K562 (cell line): ENCODE measurements around the gene PRRT1. TPM values are rescaled to one million over a fixed set of nuclear protein-coding genes. Genes with fewer than 3 reads are reported as not detected.

Experiments used
- CXXC5 ChIP-seq: fragments of 250-450 bp; sonication (Bioruptor Pico); IDR thresholded peaks from 2 replicates; pipeline ENCODE4 v1.8.0; 2022; ENCODE audit warnings: inconsistent platforms, mild to moderate bottlenecking, moderate library complexity
- FOXM1 ChIP-seq, 2 experiments: fragments of 450-650 bp in 1 of 2; sonication (generic) in 1 of 2; formaldehyde crosslinking in 1 of 2; IDR thresholded peaks; 2 replicates each; pipeline versions ENCODE4 v1.6.1 to v1.9.0; 2017 to 2022; ENCODE audit warnings: low read depth in 2 of 2, mild to moderate bottlenecking in 2 of 2, missing genetic modification reagents in 1 of 2, moderate library complexity in 1 of 2
- HCFC1 ChIP-seq: IDR thresholded peaks from 2 replicates; pipeline ENCODE4 v1.6.1; 2012; ENCODE audit warnings: low read depth, low read length, improper control_type of control experiment
- HLTF ChIP-seq: fragments of 450-650 bp; IDR thresholded peaks from 2 replicates; pipeline ENCODE4 v1.6.1; 2016
- ILF3 ChIP-seq: fragments of 450-650 bp; IDR thresholded peaks from 2 replicates; pipeline ENCODE4 v1.6.1; 2018; ENCODE audit warnings: antibody characterized with exemption, mild to moderate bottlenecking, moderate library complexity, borderline replicate concordance
- NR2C2 ChIP-seq, 2 experiments: fragments of 200-800 bp in 1 of 2; sonication (Bioruptor generic) in 1 of 2; sonication (generic) in 1 of 2; formaldehyde crosslinking in 1 of 2; IDR thresholded peaks; 2 replicates each; pipeline versions ENCODE4 v1.6.1 to v1.8.0; 2016 to 2022; ENCODE audit warnings: mild to moderate bottlenecking in 1 of 2, missing compliant biosample characterization in 1 of 2, missing genetic modification characterization in 1 of 2, missing genetic modification reagents in 1 of 2
- NR3C1 ChIP-seq: sonication (generic); formaldehyde crosslinking; IDR thresholded peaks from 2 replicates; pipeline ENCODE4 v1.8.1; 2022; ENCODE audit warnings: missing genetic modification reagents
- PHB2 ChIP-seq: fragments of 450-650 bp; IDR thresholded peaks from 2 replicates; pipeline ENCODE4 v1.6.1; 2017; ENCODE audit warnings: low read depth
- RFX7 ChIP-seq: fragments of 250-450 bp; sonication (Bioruptor Pico); IDR thresholded peaks from 2 replicates; pipeline ENCODE4 v1.5.1; 2021; ENCODE audit warnings: mild to moderate bottlenecking
- XRCC5 ChIP-seq: fragments of 200-400 bp; formaldehyde crosslinking; IDR thresholded peaks from 2 replicates; pipeline ENCODE4 v1.6.1; 2017; ENCODE audit warnings: low read depth, mild to moderate bottlenecking, low read length
- ZBTB8A ChIP-seq: fragments of 450-650 bp; IDR thresholded peaks from 2 replicates; pipeline ENCODE4 v1.6.1; 2018; ENCODE audit warnings: mild to moderate bottlenecking, moderate library complexity; ENCODE audit not compliant: partially characterized antibody
- ZEB2 ChIP-seq: fragments of 450-650 bp; IDR thresholded peaks from 2 replicates; pipeline ENCODE4 v1.6.1; 2016
- ZNF124 ChIP-seq: sonication (generic); formaldehyde crosslinking; IDR thresholded peaks from 2 replicates; pipeline ENCODE4 v1.8.1; 2022; ENCODE audit warnings: missing genetic modification reagents
- ZNF436 ChIP-seq: fragments of 250-450, 450-650 bp; sonication (Bioruptor Pico); formaldehyde crosslinking; IDR thresholded peaks from 2 replicates; pipeline ENCODE4 v1.7.0; 2020; ENCODE audit warnings: mild to moderate bottlenecking
- ZNF444 ChIP-seq: fragments of 250-450 bp; sonication (Bioruptor Pico); IDR thresholded peaks from 2 replicates; pipeline ENCODE4 v1.4.0; 2020; ENCODE audit warnings: mild to moderate bottlenecking, moderate library complexity
- ZNF57 ChIP-seq: fragments of 450-650 bp; formaldehyde crosslinking; IDR thresholded peaks from 2 replicates; pipeline ENCODE4 v1.4.0; 2020; ENCODE audit warnings: mild to moderate bottlenecking, moderate library complexity
- polyA plus RNA-seq, 8 experiments: library from polyadenylated mRNA; depleted of rRNA in 4 of 8; stranded (reverse) in 5 of 8; unstranded in 3 of 8; fragments of >200 nt; fragmentation: Nextera tagmentation in 2 of 8; fragmentation: Illumina TruSeq in 1 of 8; extraction: Ambion mirVana in 2 of 8; extraction: Trizol in 1 of 8; gene quantifications; 2 replicates each; pipeline versions ENCODE4 v1.2.1 to v1.2.3, GENCODE V29; 2011 to 2014; ENCODE audit warnings: inconsistent platforms in 1 of 8, missing spikeins in 1 of 8
- total RNA-seq, 7 experiments: library from RNA; depleted of rRNA in 6 of 7; stranded (reverse); fragments of >200 nt in 6 of 7; fragmentation: Illumina TruSeq in 2 of 7; extraction: Trizol in 2 of 7; gene quantifications; 2 replicates each; pipeline versions ENCODE4 v1.2.1 to v1.2.3, GENCODE V29; 2011 to 2021; ENCODE audit warnings: low replicate concordance in 1 of 7
- TF ChIP-seq, protein P1 (sequence below), 2 experiments: IDR thresholded peaks; 2 replicates each; pipeline ENCODE4 v1.6.1; 2011; ENCODE audit warnings: borderline replicate concordance in 1 of 2, control low read depth in 1 of 2, low read depth in 1 of 2, low read length in 1 of 2, mild to moderate bottlenecking in 1 of 2, mixed read lengths in 1 of 2, moderate library complexity in 1 of 2; ENCODE audit not compliant: insufficient read depth in 1 of 2, insufficient read length in 1 of 2, poor library complexity in 1 of 2, severe bottlenecking in 1 of 2; ENCODE audit errors: extremely low read depth in 1 of 2
- TF ChIP-seq, protein P2 (sequence below): fragments of 450-650 bp; IDR thresholded peaks from 2 replicates; pipeline ENCODE4 v1.7.1; 2018; ENCODE audit warnings: mild to moderate bottlenecking, low read depth; ENCODE audit not compliant: partially characterized antibody
- TF ChIP-seq, protein P3 (sequence below): fragments of 450-650 bp; IDR thresholded peaks from 2 replicates; pipeline ENCODE4 v1.6.1; 2016; ENCODE audit warnings: borderline replicate concordance
- TF ChIP-seq, protein P4 (sequence below): fragments of 450-650 bp; formaldehyde crosslinking; conservative IDR thresholded peaks from 2 replicates; pipeline ENCODE4 v1.4.0; 2022; ENCODE audit warnings: mild to moderate bottlenecking, missing genetic modification characterization

The PRRT1 gene
- total and polyA plus RNA-seq, 9 of the 15 experiments (the other 6 are each of a cell fraction or from before 2014, with no cell fraction given): 0.14 to 3.5 (median 0.41) TPM

DNA sequence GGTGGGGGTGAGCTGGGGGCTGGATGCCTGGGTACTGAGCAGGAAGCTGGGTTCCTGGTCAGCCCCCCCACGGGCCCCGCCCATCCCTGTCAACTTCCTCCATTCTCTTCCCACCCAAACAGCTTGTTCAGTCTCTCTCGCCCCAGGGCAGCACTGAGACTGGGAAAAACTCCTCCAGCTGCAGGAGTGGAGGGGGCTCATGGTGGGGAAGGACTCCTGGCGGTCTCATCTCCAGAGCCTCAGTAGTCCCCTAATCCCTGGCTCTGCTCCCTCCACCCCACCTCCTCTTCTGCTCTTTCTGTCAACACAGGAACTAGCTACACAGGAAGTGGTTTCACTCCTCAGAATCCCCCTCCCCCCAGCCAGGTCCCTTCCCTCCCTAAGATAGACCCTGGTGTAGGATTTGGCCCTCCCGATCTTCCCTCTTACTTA, 40.9 kb upstream of the PRRT1 start, which contains the start of gene GPSM3 (continued):
- TF ChIP-seq XRCC5 (no peak), ILF3 (no peak), NR2C2 (CRISPR knock-in tag; IDR thresholded peaks at IDR 0.05) (no peak), NR2C2 (tag; IDR thresholded peaks at IDR 0.05) (peak; percentile 87), ZNF57 (CRISPR knock-in tag) (no peak), ZNF436 (no peak), PHB2 (no peak), FOXM1 (IDR thresholded peaks at IDR 0.05; ENCODE audit: low read depth) (no peak), FOXM1 (CRISPR knock-in tag; IDR thresholded peaks at IDR 0.05; ENCODE audit: low read depth) (no peak), CXXC5 (CRISPR knock-in tag) (peak; percentile 48), RFX7 (CRISPR knock-in tag) (no peak), HLTF (no peak), ZBTB8A (no peak), NR3C1 (no peak), ZEB2 (peak; percentile 49; the same call in 1 of the 2 replicates), HCFC1 (peak; percentile 34; the same call in 1 of the 2 replicates), ZNF124 (CRISPR knock-in tag) (no peak), ZNF444 (CRISPR knock-in tag) (peak; percentile 79; the same call in 1 of the 2 replicates)
- TF ChIP-seq, protein P1, sequence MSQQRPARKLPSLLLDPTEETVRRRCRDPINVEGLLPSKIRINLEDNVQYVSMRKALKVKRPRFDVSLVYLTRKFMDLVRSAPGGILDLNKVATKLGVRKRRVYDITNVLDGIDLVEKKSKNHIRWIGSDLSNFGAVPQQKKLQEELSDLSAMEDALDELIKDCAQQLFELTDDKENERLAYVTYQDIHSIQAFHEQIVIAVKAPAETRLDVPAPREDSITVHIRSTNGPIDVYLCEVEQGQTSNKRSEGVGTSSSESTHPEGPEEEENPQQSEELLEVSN (IDR thresholded peaks at IDR 0.05; ENCODE audit: borderline replicate concordance in 1 of 2, extremely low read depth in 1 of 2, insufficient read depth in 1 of 2, insufficient read length in 1 of 2, low read depth in 1 of 2, low read length in 1 of 2, poor library complexity in 1 of 2, severe bottlenecking in 1 of 2): no peak
- TF ChIP-seq, protein P2, sequence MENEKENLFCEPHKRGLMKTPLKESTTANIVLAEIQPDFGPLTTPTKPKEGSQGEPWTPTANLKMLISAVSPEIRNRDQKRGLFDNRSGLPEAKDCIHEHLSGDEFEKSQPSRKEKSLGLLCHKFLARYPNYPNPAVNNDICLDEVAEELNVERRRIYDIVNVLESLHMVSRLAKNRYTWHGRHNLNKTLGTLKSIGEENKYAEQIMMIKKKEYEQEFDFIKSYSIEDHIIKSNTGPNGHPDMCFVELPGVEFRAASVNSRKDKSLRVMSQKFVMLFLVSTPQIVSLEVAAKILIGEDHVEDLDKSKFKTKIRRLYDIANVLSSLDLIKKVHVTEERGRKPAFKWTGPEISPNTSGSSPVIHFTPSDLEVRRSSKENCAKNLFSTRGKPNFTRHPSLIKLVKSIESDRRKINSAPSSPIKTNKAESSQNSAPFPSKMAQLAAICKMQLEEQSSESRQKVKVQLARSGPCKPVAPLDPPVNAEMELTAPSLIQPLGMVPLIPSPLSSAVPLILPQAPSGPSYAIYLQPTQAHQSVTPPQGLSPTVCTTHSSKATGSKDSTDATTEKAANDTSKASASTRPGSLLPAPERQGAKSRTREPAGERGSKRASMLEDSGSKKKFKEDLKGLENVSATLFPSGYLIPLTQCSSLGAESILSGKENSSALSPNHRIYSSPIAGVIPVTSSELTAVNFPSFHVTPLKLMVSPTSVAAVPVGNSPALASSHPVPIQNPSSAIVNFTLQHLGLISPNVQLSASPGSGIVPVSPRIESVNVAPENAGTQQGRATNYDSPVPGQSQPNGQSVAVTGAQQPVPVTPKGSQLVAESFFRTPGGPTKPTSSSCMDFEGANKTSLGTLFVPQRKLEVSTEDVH: peak; percentile 69
- TF ChIP-seq, protein P3, sequence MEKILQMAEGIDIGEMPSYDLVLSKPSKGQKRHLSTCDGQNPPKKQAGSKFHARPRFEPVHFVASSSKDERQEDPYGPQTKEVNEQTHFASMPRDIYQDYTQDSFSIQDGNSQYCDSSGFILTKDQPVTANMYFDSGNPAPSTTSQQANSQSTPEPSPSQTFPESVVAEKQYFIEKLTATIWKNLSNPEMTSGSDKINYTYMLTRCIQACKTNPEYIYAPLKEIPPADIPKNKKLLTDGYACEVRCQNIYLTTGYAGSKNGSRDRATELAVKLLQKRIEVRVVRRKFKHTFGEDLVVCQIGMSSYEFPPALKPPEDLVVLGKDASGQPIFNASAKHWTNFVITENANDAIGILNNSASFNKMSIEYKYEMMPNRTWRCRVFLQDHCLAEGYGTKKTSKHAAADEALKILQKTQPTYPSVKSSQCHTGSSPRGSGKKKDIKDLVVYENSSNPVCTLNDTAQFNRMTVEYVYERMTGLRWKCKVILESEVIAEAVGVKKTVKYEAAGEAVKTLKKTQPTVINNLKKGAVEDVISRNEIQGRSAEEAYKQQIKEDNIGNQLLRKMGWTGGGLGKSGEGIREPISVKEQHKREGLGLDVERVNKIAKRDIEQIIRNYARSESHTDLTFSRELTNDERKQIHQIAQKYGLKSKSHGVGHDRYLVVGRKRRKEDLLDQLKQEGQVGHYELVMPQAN: no peak
- TF ChIP-seq, protein P4, sequence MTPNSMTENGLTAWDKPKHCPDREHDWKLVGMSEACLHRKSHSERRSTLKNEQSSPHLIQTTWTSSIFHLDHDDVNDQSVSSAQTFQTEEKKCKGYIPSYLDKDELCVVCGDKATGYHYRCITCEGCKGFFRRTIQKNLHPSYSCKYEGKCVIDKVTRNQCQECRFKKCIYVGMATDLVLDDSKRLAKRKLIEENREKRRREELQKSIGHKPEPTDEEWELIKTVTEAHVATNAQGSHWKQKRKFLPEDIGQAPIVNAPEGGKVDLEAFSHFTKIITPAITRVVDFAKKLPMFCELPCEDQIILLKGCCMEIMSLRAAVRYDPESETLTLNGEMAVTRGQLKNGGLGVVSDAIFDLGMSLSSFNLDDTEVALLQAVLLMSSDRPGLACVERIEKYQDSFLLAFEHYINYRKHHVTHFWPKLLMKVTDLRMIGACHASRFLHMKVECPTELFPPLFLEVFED (CRISPR knock-in tag): 0 out of 2 replicates have a peak, but pooled peaks have one; percentile 18
